HepG2 (cell line): Measurements from ENCODE around the gene STK36. TPM values are rescaled to one million over a fixed set of nuclear protein-coding genes. Genes with fewer than 3 reads are reported as not detected.
A peak's percentile ranks its signal among the peaks of the same experiment; 100 is the strongest.

Experiments
- BCL6 ChIP-seq: IDR thresholded peaks from 2 replicates; pipeline ENCODE4 v1.6.1; 2016; ENCODE audit warnings: missing genetic modification reagents, missing compliant biosample characterization
- CBX1 ChIP-seq: IDR thresholded peaks from one replicate; pipeline ENCODE4 v1.6.1; 2016; ENCODE audit warnings: antibody characterized with exemption, low read depth
- CREM ChIP-seq, 2 experiments: sonication (generic) in 1 of 2; formaldehyde crosslinking in 1 of 2; IDR thresholded peaks; 2 replicates each; pipeline versions ENCODE4 v1.4.0 to v1.6.1; 2016 to 2020; ENCODE audit warnings: antibody characterized with exemption in 1 of 2, mild to moderate bottlenecking in 1 of 2, missing genetic modification reagents in 1 of 2
- DMAP1 ChIP-seq: IDR thresholded peaks from 2 replicates; pipeline ENCODE4 v1.6.1; 2016
- ESRRA ChIP-seq: sonication (generic); formaldehyde crosslinking; IDR thresholded peaks from 2 replicates; pipeline ENCODE4 v1.5.1; 2020; ENCODE audit warnings: mild to moderate bottlenecking, low read depth, missing genetic modification reagents
- ETV5 ChIP-seq: IDR thresholded peaks from 2 replicates; pipeline ENCODE4 v1.6.1; 2018; ENCODE audit warnings: missing biosample characterization, missing genetic modification reagents, inconsistent platforms, borderline replicate concordance
- FOXA3 ChIP-seq: IDR thresholded peaks from 2 replicates; pipeline ENCODE4 v1.6.1; 2016; ENCODE audit warnings: missing genetic modification reagents, missing compliant biosample characterization
- HDAC6 ChIP-seq: fragments of 200-600 bp; sonication (generic); IDR thresholded peaks from 2 replicates; pipeline ENCODE4 v1.7.0; 2017; ENCODE audit warnings: mild to moderate bottlenecking, antibody characterized with exemption, low read length, low read depth
- IRX3 ChIP-seq: sonication (generic); formaldehyde crosslinking; IDR thresholded peaks from 2 replicates; pipeline ENCODE4 v1.8.1; 2023; ENCODE audit warnings: mild to moderate bottlenecking, low read depth, missing genetic modification reagents, borderline replicate concordance
- JUN ChIP-seq: sonication (generic); formaldehyde crosslinking; IDR thresholded peaks from 2 replicates; pipeline ENCODE4 v1.4.0; 2020; ENCODE audit warnings: mild to moderate bottlenecking, missing genetic modification reagents
- KLF11 ChIP-seq: IDR thresholded peaks from 2 replicates; pipeline ENCODE4 v1.6.1; 2016; ENCODE audit warnings: missing compliant biosample characterization
- MTA3 ChIP-seq: sonication (generic); formaldehyde crosslinking; IDR thresholded peaks from 2 replicates; pipeline ENCODE4 v1.4.0; 2020; ENCODE audit warnings: missing genetic modification reagents
- MXI1 ChIP-seq: IDR thresholded peaks from 3 replicates; pipeline ENCODE4 v1.6.1; 2012; ENCODE audit warnings: low read depth, low read length, inconsistent platforms, borderline replicate concordance
- MYC ChIP-seq: sonication (generic); formaldehyde crosslinking; IDR thresholded peaks from 2 replicates; pipeline ENCODE4 v1.9.0; 2021; ENCODE audit warnings: missing genetic modification reagents, borderline replicate concordance
- NFE2L1 ChIP-seq: sonication (generic); formaldehyde crosslinking; IDR thresholded peaks from 2 replicates; pipeline ENCODE4 v1.4.0; 2020; ENCODE audit warnings: missing genetic modification reagents, mild to moderate bottlenecking, borderline replicate concordance
- SAP130 ChIP-seq: IDR thresholded peaks from 2 replicates; pipeline ENCODE4 v1.6.1; 2016; ENCODE audit warnings: low read depth
- ZBTB44 ChIP-seq: sonication (generic); formaldehyde crosslinking; IDR thresholded peaks from 2 replicates; pipeline ENCODE4 v1.4.0; 2020; ENCODE audit warnings: missing genetic modification reagents
- ZMYM3 ChIP-seq: sonication (generic); formaldehyde crosslinking; IDR thresholded peaks from 2 replicates; pipeline ENCODE4 v1.5.1; 2020; ENCODE audit warnings: mild to moderate bottlenecking, missing genetic modification reagents
- ZNF12 ChIP-seq: sonication (generic); formaldehyde crosslinking; IDR thresholded peaks from 2 replicates; pipeline ENCODE4 v1.5.0; 2020; ENCODE audit warnings: missing genetic modification reagents
- ZNF296 ChIP-seq: sonication (generic); formaldehyde crosslinking; conservative IDR thresholded peaks from 2 replicates; pipeline ENCODE4 v1.5.0; 2020; ENCODE audit warnings: mild to moderate bottlenecking, missing genetic modification reagents
- ZNF317 ChIP-seq: sonication (generic); formaldehyde crosslinking; IDR thresholded peaks from 2 replicates; pipeline ENCODE4 v1.5.0; 2020; ENCODE audit warnings: mild to moderate bottlenecking, missing genetic modification reagents
- ZNF367 ChIP-seq: sonication (generic); formaldehyde crosslinking; IDR thresholded peaks from 2 replicates; pipeline ENCODE4 v1.4.0; 2020; ENCODE audit warnings: missing genetic modification reagents, borderline replicate concordance
- ZNF530 ChIP-seq: sonication (generic); formaldehyde crosslinking; IDR thresholded peaks from 2 replicates; pipeline ENCODE4 v1.5.0; 2020; ENCODE audit warnings: low read depth, mild to moderate bottlenecking, missing genetic modification reagents
- ZNF569 ChIP-seq: sonication (generic); formaldehyde crosslinking; IDR thresholded peaks from 2 replicates; pipeline ENCODE4 v1.5.0; 2020; ENCODE audit warnings: mild to moderate bottlenecking, missing genetic modification reagents, moderate library complexity, borderline replicate concordance
- ZNF710 ChIP-seq: sonication (generic); formaldehyde crosslinking; IDR thresholded peaks from 2 replicates; pipeline ENCODE4 v1.5.0; 2020; ENCODE audit warnings: mild to moderate bottlenecking, missing genetic modification reagents, borderline replicate concordance
- ZNF75D ChIP-seq: sonication (generic); formaldehyde crosslinking; IDR thresholded peaks from 2 replicates; pipeline ENCODE4 v1.8.1; 2023; ENCODE audit warnings: missing genetic modification reagents, mild to moderate bottlenecking, borderline replicate concordance
- ZZZ3 ChIP-seq: sonication (generic); formaldehyde crosslinking; IDR thresholded peaks from 2 replicates; pipeline ENCODE4 v1.4.0; 2020; ENCODE audit warnings: missing genetic modification reagents, mild to moderate bottlenecking, borderline replicate concordance
- polyA plus RNA-seq, 8 experiments: library from polyadenylated mRNA; depleted of rRNA in 3 of 8; stranded (reverse) in 7 of 8; unstranded in 1 of 8; fragments of >200 nt; fragmentation: Illumina TruSeq in 4 of 8; extraction: Trizol in 4 of 8; gene quantifications; 2 replicates each; pipeline versions ENCODE4 v1.2.1 to v1.2.3, GENCODE V29; 2011 to 2016; ENCODE audit warnings: low read depth in 4 of 8, missing spikeins in 1 of 8, mixed read lengths in 1 of 8; ENCODE audit not compliant: insufficient read depth in 1 of 8
- total RNA-seq, 5 experiments: library from RNA; depleted of rRNA; stranded (reverse); fragments of >200 nt; fragmentation: Illumina TruSeq; extraction: Trizol; gene quantifications; 2 replicates each; pipeline ENCODE4 v1.2.3, GENCODE V29; 2016; ENCODE audit warnings: low read depth in 1 of 5
- TF ChIP-seq, protein P1 (sequence below): IDR thresholded peaks from 2 replicates; pipeline ENCODE4 v1.6.1; 2016; ENCODE audit warnings: low read depth

STK36 gene
- total and polyA plus RNA-seq, 2 of the 13 experiments (the other 11 are each of a cell fraction or from before 2014, with no cell fraction given): 45.9 to 83.5 TPM

DNA sequence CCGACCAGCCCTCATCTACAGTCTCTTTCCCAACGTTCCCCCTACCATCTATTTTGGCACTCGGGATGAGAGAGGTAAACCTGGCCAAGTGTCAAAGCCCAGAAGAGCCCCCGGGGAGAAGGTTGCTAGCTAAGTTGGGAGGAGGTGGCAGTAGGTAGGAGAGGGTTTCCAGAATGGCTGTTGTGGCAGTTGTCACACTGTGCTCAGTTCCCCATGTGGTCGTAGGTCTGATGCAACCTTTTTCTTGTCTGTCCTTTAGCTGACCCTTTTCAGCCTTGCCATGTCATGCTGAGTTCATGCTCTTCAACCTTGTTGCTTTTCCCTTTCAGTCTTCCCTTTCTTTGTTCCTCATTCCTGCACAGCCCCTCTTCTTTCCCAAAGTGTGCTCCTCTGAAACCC is 73.3 kb downstream of the STK36 start (continued):
- TF ChIP-seq ZBTB44 (CRISPR knock-in tag): no peak
- no peak for TF ChIP-seq ZNF317
- peak; percentile 66 for TF ChIP-seq BCL6 (CRISPR knock-in tag)
- no peak for TF ChIP-seq IRX3 (CRISPR knock-in tag)
- no peak for TF ChIP-seq JUN
- TF ChIP-seq NFE2L1: no peak
- TF ChIP-seq DMAP1 (CRISPR knock-in tag): 0 out of 2 replicates have a peak, but pooled peaks have one; percentile 60
- TF ChIP-seq FOXA3: 0 out of 2 replicates have a peak, but pooled peaks have one; percentile 19
- TF ChIP-seq ZNF296 (CRISPR knock-in tag): no peak
- TF ChIP-seq SAP130 (CRISPR knock-in tag): peak; percentile 51; the same call in 1 of the 2 replicates
- peak; percentile 67 for TF ChIP-seq MYC (CRISPR knock-in tag)
- TF ChIP-seq CREM (IDR thresholded peaks at IDR 0.05): 0 out of 2 replicates have a peak, but pooled peaks have one; percentile 5
- no peak for TF ChIP-seq CREM (CRISPR knock-in tag; IDR thresholded peaks at IDR 0.05)
- TF ChIP-seq ESRRA: 0 out of 2 replicates have a peak, but pooled peaks have one; percentile 68
- TF ChIP-seq ZMYM3 (CRISPR knock-in tag): no peak
- TF ChIP-seq ZNF530: no peak
- no peak for TF ChIP-seq ZZZ3 (CRISPR knock-in tag)
- 0 out of 2 replicates have a peak, but pooled peaks have one; percentile 24 for TF ChIP-seq ZNF12
- TF ChIP-seq ZNF710: peak; percentile 77; the same call in 1 of the 2 replicates
- TF ChIP-seq CBX1: peak; percentile 21
- no peak for TF ChIP-seq ZNF367 (CRISPR knock-in tag)
- TF ChIP-seq MTA3 (CRISPR knock-in tag): no peak
- TF ChIP-seq, protein P1, sequence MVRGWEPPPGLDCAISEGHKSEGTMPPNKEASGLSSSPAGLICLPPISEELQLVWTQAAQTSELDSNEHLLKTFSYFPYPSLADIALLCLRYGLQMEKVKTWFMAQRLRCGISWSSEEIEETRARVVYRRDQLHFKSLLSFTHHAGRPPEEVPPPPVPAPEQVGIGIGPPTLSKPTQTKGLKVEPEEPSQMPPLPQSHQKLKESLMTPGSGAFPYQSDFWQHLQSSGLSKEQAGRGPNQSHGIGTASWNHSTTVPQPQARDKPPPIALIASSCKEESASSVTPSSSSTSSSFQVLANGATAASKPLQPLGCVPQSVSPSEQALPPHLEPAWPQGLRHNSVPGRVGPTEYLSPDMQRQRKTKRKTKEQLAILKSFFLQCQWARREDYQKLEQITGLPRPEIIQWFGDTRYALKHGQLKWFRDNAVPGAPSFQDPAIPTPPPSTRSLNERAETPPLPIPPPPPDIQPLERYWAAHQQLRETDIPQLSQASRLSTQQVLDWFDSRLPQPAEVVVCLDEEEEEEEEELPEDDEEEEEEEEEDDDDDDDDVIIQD: no peak
- TF ChIP-seq ZNF569 (CRISPR knock-in tag): no peak
- TF ChIP-seq ZNF75D (CRISPR knock-in tag): no peak
- no peak for TF ChIP-seq HDAC6
- TF ChIP-seq MXI1: 0 out of 3 replicates have a peak, but pooled peaks have one; percentile 27
- no peak for TF ChIP-seq KLF11
- 0 out of 2 replicates have a peak, but pooled peaks have one; percentile 10 for TF ChIP-seq ETV5 (CRISPR knock-in tag)
